Stimulated activated CD8-positive, alpha-beta memory T cell treated with anti-CD3 and anti-CD28 coated beads, Interleukin-15, amount 100 ng/mL, for 1 hour (primary cell): ENCODE measurements around the gene MLYCD.
A peak's percentile ranks its signal among the peaks of the same experiment; 100 is the strongest.

Experiments
- DNase-seq: peaks from one replicate; pipeline ENCODE4 v3.0.0-alpha.2; 2020; ENCODE audit warnings: low read depth

Gene MLYCD

GRCh38 chr16:83925957-83926725 is 27.2 kb downstream of the MLYCD start:
- no peak for DNase-seq

DNA sequence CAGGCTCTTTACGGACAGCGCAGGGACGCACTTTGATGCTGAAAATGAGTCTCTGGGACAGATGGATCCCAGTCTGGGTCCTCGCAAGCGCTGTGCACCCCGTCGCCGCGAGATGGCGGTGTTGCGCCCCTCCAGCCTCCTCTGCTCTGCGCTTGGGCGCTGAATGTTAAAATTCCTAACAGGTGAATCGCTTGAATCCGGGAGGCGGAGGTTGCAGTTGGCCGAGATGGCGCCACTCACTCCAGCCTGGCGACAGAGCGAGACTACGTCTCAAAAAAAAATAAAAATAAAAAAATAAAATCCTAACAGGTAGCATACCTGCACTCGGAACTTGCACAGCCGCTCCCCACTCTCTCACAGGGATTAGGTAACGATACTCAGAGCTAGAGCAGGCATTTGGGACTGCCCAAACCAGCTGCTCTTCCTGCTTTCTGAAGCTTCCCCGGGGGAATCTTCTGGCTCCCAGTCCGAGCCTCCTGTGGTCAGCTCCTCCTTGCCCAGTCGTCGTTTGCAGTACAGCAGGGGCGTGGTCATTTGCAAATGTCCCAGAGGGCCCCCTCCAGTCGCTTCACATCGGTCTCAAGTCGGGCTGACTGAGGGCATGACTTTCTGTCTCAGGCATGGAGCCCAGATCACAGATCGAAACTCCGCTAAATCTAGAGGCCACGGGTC is 27.9 kb downstream of the MLYCD start:
- DNase-seq: peak; percentile 41

DNA sequence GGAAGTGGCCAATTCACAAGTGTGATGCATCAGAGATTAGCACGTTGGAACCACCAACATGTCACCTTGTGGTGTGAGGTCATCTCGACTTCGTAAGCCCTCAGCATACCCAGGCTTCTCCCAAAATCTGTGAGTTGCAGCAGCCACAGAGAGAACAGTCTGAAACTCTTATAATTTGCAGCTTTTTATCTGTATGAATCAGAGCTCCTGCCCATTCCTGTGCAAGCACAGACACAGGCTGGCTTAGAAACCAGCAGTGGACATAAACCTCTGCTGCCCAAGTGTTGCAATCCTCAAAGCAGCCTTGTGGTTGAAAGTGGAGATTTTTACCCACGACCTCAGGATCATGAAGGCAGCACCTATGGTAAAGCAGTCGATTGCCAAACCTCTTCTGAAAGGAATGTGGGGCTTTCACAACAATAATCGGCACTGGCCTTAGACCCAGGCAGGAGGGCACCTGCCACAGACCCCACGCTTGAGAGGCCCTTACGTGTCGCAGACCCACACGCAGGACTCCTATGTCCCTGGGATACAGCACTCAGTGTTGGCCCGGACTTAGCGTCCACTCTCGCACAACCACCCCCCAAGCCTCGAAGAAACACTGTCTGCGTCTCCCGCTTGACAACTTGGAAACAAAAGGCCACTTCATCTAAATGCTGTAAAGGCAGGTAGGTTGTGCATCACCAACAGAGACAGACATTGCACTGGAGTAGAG is 29.6 kb downstream of the MLYCD start:
- DNase-seq: no peak

DNA sequence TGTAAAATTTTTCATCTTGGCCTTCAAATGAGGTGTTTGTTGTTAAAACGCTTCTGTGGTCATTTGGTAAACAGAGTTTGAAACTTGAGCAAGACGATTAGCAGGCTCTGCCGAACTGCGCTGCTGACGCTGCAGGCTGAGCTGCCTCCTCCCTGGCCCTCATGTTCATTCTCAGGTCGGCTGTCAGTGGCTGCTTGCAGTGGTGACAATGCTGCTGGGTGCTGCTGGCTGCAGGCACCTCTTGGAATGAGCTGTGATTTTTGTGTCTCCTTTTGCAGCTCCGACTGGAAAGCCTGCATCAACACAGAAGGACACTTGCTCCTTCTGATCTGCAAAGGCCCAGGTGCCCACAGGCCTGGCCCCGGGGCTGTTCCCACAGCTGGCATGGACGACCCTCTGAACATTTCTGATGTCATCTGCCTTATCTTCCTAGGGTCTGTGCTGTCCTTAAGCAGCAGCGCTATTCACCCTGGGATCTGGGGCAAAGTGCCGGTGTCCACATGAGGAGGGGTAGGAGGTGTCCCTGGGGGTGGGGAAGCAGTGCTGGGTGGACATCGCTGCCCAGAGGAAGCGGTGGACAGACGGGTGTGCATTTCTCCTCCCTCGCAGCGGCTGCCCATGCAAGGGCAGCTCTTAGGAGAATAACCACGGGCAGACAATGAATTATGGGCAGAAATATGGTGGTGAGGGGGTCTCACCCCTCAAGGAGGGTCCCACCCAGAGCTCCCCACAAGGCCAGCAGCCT is 31.1 kb downstream of the MLYCD start:
- no peak for DNase-seq

DNA sequence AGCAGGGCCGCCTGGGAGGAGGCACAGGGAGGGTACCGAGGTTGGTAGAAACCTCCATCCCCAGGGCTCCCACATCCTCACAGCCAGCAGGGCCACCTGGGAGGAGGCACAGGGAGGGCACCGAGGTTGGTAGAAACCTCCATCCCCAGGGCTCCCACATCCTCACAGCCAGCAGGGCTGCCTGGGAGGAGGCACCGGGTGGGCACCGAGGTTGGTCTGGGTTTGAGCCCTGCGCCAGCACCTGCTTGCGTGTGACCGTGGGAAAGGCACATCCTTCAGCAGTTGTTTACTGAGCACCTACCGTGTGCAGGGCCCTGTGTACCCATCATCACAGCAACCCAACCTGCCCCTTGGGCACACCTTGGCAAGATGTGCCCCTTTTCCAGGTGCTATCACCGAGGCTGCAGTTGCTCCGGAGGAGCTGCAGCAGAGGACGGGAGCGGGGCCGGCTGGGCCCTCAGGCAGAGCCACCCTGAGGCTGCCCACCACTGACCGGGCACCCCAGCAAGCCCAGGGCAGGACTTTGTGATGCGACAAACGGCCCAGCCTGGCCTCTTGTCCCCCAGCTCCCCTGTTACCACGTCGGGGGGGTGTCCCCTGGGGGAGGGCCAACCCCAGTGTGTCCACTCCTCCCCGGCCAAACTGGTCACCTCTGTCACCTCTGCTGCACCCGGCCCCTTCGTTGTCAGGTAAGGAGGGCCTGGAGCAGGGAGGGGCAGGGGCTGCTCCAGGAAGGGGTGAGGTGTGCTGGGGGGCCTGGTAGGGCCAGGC is 32.0 kb downstream of the MLYCD start:
- DNase-seq: no peak

DNA sequence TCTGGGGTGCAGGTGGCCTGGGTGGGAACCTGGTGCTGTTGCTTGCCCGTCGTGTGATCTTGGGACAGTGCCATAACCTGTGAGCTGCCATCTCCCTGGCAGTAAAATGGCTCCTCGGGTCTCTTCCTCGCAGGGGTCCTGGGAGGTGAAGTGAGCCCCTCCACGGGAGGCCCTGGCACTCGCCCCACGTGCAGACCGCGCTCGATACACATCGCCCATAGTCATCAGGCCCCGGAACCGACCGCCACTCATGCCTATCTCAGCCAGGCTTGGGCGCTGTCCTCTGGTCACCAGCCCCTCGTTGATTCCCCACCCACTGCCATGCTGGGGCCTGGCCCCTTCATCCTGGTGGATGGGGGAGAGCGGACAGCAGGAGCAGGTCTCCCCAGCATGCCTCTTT is 32.6 kb downstream of the MLYCD start:
- DNase-seq: no peak

DNA sequence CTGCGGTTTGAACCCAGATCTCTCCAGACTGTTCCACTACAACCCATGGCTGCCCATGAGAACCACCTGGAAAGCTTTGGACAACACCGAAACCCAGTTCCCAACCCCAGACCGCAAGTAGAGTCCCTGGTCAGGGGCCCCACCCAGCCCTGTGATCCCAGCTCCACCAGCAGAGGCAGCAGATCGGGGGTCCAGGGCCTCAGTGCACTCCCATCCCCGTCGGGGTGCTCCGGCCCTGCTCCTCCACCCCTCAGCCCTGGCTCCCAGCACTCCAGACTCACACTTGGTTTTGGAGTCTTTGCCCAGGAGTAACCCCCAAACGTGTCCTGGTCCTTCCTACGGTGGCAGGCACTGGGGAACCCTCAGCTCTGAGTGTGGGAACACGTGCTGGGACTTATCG is 33.4 kb downstream of the MLYCD start:
- no peak for DNase-seq

GRCh38 chr16:83932955-83933673 is 34.2 kb downstream of the MLYCD start:
- DNase-seq: no peak

DNA sequence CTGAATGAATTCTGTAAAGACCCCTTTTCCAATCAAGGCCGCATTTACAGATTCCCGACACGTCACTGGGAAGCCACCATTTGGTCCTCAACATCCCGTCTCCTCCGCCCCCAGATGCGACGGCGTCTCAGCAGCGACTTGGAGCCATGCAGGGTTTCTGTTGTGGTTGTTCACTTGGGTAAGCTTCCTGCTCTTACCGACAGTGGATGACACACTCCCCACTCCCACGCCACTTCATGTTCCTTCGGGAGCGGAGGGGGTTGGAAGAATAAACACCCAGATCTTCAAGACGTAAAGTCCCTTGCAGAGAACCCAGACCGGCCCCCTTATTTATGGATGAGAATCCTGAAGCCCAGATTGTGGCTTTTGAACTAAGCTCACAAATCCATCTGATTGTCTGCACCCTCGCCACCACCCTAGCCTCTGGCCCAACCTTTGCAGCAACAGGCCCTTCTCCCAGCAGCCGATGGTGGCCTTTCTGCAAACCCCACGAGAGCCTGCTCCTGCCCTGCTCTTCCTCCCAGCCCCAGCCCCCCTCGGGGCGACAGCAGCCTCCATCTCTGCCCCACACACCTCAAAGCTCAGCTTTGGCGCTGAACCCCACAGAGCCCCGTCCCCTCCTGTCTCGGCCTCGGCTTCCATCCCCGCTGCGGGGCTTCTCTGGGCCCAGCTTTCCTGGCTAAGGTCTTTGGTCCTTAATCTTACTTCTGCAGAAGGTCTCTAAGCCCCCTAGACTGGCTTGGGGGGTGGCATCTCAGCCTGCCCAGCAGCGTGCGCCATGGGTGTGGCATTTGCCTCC is 35.2 kb downstream of the MLYCD start:
- no peak for DNase-seq

- no peak for DNase-seq
Measured at GRCh38 chr16:83934684-83934977, 35.7 kb downstream of the MLYCD start.

GRCh38 chr16:83935005-83935857 is 36.3 kb downstream of the MLYCD start:
- DNase-seq: no peak

GRCh38 chr16:83935858-83936255 is 36.9 kb downstream of the MLYCD start:
- no peak for DNase-seq

- DNase-seq: no peak
Measured at GRCh38 chr16:83936581-83937165, 37.8 kb downstream of the MLYCD start.

DNA sequence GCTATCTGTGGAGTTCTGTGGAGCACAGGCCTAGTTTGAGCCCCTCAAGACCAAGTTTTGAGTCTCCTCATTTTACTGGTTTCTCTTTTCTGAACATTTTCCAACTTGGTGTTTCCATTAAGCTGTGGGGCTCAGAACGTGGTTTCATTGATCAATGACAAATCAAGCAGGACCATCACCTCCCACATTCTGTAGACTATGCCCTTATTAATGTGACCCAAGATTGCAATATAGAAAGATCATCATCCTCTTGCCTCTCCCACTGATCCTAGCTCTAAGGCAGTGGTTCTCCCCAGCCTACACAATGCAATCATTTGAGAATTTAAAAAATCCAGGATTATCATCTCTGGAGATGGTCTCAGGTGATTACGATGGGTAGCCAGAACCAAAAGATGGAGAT is 38.4 kb downstream of the MLYCD start:
- DNase-seq: no peak

- DNase-seq: no peak
Measured at GRCh38 chr16:83937922-83938885, 39.3 kb downstream of the MLYCD start.

DNA sequence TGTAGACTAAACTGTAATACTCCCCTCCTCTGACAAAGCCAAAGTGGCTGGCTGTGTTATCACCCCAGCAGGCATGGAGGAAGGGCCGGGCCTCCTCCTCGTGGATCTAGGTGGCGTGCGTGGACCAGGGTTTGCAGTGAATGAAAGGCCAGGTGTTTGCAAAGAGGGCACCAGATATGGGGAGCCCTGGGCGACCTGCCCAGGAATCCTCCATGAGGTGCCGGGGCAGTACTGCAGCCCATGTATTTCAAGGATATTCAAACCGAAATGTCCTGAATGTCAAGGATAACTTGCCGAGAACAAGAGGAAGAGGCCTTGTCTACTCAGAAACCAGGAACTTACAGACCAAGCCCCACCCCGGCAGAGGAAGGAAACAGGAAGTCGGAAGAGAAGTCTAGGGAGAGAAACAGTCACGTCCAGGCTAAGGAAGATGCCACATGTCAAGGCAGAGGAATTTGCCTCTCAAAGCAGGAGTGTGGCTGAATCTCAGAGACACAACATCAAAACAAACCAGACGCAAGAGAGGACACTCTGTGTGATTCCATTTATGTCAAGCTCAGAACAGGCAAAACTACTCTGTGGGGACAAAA is 40.4 kb downstream of the MLYCD start:
- DNase-seq: no peak

- no peak for DNase-seq
Measured at GRCh38 chr16:83940119-83940518, 41.2 kb downstream of the MLYCD start.
